SK-N-SH treated with all-trans-retinoic acid at 6 μM for 48 hours (cell line): Measurements from ENCODE around the gene IL4I1.

Source experiments
- ATAC-seq: fragments of 200-7000 bp; cut with Tn5 transposase; 3 replicates; pipeline ENCODE4 v1.9.1; 2020; ENCODE audit warnings: mild to moderate bottlenecking, moderate library complexity
- ARNTL ChIP-seq: fragments of 450-650 bp; formaldehyde crosslinking; IDR thresholded peaks from 2 replicates; pipeline ENCODE4 v1.5.0; 2020; ENCODE audit warnings: low read depth, mild to moderate bottlenecking, moderate library complexity, borderline replicate concordance
- BACH2 ChIP-seq: fragments of 250-450 bp; sonication (Bioruptor Pico); IDR thresholded peaks from 2 replicates; pipeline ENCODE4 v1.9.0; 2021; ENCODE audit warnings: mild to moderate bottlenecking, borderline replicate concordance
- CSDC2 ChIP-seq: fragments of 250-450 bp; sonication (Bioruptor Pico); IDR thresholded peaks from 2 replicates; pipeline ENCODE4 v1.5.0; 2020; ENCODE audit warnings: mild to moderate bottlenecking, moderate library complexity
- ESRRG ChIP-seq: fragments of 250-450 bp; sonication (Bioruptor Pico); IDR thresholded peaks from 2 replicates; pipeline ENCODE4 v1.6.1; 2021; ENCODE audit warnings: mild to moderate bottlenecking
- GLIS3 ChIP-seq: fragments of 250-450 bp; sonication (Bioruptor Pico); IDR thresholded peaks from 2 replicates; pipeline ENCODE4 v1.5.0; 2020; ENCODE audit warnings: mild to moderate bottlenecking, moderate library complexity
- ISL1 ChIP-seq: fragments of 250-450 bp; sonication (Bioruptor Pico); IDR thresholded peaks from 2 replicates; pipeline ENCODE4 v2.1.2; 2022; ENCODE audit warnings: mild to moderate bottlenecking, moderate library complexity
- OSR1 ChIP-seq: fragments of 250-450 bp; sonication (Bioruptor Pico); IDR thresholded peaks from 2 replicates; pipeline ENCODE4 v1.8.0; 2022; ENCODE audit warnings: moderate library complexity, mild to moderate bottlenecking, inconsistent platforms
- PPARA ChIP-seq: fragments of 250-450 bp; sonication (Bioruptor Pico); IDR thresholded peaks from 2 replicates; pipeline ENCODE4 v1.5.0; 2020; ENCODE audit warnings: mild to moderate bottlenecking, borderline replicate concordance
- RARB ChIP-seq: fragments of 250-450 bp; sonication (Bioruptor Pico); IDR thresholded peaks from 2 replicates; pipeline ENCODE4 v1.8.0; 2021; ENCODE audit warnings: mild to moderate bottlenecking, moderate library complexity
- TCF4 ChIP-seq: fragments of 250-450 bp; sonication (Bioruptor Pico); IDR thresholded peaks from 2 replicates; pipeline ENCODE4 v1.8.0; 2021; ENCODE audit warnings: mild to moderate bottlenecking, moderate library complexity, borderline replicate concordance
- TOX ChIP-seq: fragments of 250-450 bp; sonication (Bioruptor Pico); IDR thresholded peaks from 2 replicates; pipeline ENCODE4 v1.8.0; 2021; ENCODE audit warnings: mild to moderate bottlenecking, moderate library complexity, borderline replicate concordance
- ZC3H10 ChIP-seq: fragments of 250-450 bp; sonication (Bioruptor Pico); IDR thresholded peaks from 2 replicates; pipeline ENCODE4 v1.5.1; 2021; ENCODE audit warnings: mild to moderate bottlenecking, moderate library complexity
- ZFP3 ChIP-seq: fragments of 250-450 bp; sonication (Bioruptor Pico); IDR thresholded peaks from 2 replicates; pipeline ENCODE4 v1.5.0; 2020; ENCODE audit warnings: mild to moderate bottlenecking, moderate library complexity
- ZNF565 ChIP-seq: fragments of 450-650 bp; formaldehyde crosslinking; conservative IDR thresholded peaks from 2 replicates; pipeline ENCODE4 v1.5.0; 2020; ENCODE audit warnings: low read depth, mild to moderate bottlenecking, moderate library complexity
- ZNF70 ChIP-seq: fragments of 450-650 bp; formaldehyde crosslinking; IDR thresholded peaks from 2 replicates; pipeline ENCODE4 v1.5.0; 2020; ENCODE audit warnings: mild to moderate bottlenecking, moderate library complexity
- ZNF8 ChIP-seq: fragments of 450-650 bp; formaldehyde crosslinking; IDR thresholded peaks from 2 replicates; pipeline ENCODE4 v1.5.0; 2020; ENCODE audit warnings: mild to moderate bottlenecking, moderate library complexity
- TF ChIP-seq, protein P1 (sequence below): fragments of 250-450 bp; sonication (Bioruptor Pico); IDR thresholded peaks from 2 replicates; pipeline ENCODE4 v1.8.0; 2020; ENCODE audit warnings: mild to moderate bottlenecking, moderate library complexity, borderline replicate concordance
- TF ChIP-seq, protein P2 (sequence below): fragments of 250-450 bp; sonication (Bioruptor Pico); IDR thresholded peaks from 2 replicates; pipeline ENCODE4 v1.5.1; 2020; ENCODE audit warnings: low read depth, mild to moderate bottlenecking, moderate library complexity
- TF ChIP-seq, protein P3 (sequence below): fragments of 250-450 bp; sonication (Bioruptor Pico); IDR thresholded peaks from 2 replicates; pipeline ENCODE4 v1.8.0; 2021; ENCODE audit warnings: low read depth, mild to moderate bottlenecking, moderate library complexity, borderline replicate concordance
- TF ChIP-seq, protein P4 (sequence below): fragments of 250-450 bp; sonication (Bioruptor Pico); IDR thresholded peaks from 2 replicates; pipeline ENCODE4 v1.5.1; 2021; ENCODE audit warnings: mild to moderate bottlenecking, moderate library complexity

Gene IL4I1

DNA sequence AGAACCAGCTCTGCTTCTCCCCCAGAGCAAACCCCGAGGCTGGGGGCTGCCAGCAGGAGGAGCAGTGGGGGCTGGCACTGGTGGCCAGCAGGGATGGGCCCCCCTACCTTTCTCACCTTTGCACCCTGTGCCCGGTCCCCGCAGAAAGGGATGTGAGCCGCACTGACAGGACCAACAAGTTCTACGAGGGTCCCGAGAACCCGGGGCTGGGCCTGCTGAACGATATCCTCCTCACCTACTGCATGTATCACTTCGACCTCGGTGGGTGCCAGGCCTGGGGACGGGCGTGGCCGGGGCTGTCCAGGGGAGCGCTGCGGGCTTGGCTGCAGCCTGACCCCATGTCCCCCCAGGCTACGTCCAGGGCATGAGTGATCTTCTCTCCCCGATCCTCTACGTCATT, 12.6 kb downstream of the IL4I1 start (continued):
- TF ChIP-seq ZC3H10 (CRISPR knock-in tag): no peak
- TF ChIP-seq, protein P1, sequence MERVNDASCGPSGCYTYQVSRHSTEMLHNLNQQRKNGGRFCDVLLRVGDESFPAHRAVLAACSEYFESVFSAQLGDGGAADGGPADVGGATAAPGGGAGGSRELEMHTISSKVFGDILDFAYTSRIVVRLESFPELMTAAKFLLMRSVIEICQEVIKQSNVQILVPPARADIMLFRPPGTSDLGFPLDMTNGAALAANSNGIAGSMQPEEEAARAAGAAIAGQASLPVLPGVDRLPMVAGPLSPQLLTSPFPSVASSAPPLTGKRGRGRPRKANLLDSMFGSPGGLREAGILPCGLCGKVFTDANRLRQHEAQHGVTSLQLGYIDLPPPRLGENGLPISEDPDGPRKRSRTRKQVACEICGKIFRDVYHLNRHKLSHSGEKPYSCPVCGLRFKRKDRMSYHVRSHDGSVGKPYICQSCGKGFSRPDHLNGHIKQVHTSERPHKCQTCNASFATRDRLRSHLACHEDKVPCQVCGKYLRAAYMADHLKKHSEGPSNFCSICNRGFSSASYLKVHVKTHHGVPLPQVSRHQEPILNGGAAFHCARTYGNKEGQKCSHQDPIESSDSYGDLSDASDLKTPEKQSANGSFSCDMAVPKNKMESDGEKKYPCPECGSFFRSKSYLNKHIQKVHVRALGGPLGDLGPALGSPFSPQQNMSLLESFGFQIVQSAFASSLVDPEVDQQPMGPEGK (CRISPR knock-in tag): no peak

DNA sequence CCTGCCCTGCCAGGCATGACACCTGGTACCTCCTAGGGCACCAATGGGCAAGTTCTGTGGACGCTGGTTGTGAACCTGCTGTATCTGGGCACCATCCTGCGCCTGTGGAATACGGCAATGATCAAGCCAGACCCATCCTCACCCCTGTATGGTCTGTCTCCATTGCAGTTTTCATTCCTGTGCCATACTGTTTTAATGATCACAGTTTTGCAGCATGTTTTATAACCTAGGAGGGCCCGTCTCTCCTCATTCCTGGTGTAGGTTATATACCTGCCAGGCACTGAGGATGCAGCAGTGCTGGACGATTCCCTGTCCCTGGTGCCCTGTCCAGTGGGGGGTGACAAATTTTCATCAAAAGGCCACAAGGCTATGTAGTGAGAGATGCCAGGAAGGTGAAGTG, 13.6 kb downstream of the IL4I1 start:
- ATAC-seq: no peak
- no peak for TF ChIP-seq ARNTL (CRISPR knock-in tag)

DNA sequence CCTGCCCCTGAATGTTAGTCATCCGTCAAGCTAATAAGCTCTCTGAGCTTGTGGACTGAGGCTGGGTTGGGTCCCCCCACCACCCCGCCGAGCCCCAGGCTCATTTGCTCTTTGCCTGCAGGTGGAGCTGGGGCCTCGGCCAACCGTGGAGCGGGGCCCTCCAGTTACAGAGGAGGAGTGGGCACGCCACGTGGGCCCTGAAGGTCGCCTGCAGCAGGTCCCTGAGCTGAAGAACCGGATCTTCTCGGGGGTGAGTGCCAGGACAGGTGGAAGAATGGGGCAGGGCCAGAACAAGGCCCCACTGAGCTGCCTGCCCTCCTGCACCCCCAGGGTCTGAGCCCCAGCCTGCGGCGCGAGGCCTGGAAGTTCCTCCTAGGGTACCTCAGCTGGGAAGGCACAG, 14.0 kb downstream of the IL4I1 start:
- ATAC-seq: no peak
- TF ChIP-seq OSR1 (CRISPR knock-in tag) (no peak), TCF4 (no peak), BACH2 (CRISPR knock-in tag) (no peak), ESRRG (no peak), ZFP3 (CRISPR knock-in tag) (no peak), TOX (no peak), ISL1 (CRISPR knock-in tag) (no peak), ZC3H10 (CRISPR knock-in tag) (no peak), PPARA (no peak), RARB (CRISPR knock-in tag) (no peak), ZNF565 (no peak), CSDC2 (CRISPR knock-in tag) (no peak), ARNTL (CRISPR knock-in tag) (no peak), ZNF8 (CRISPR knock-in tag) (no peak), GLIS3 (CRISPR knock-in tag) (no peak)
- TF ChIP-seq, protein P2, sequence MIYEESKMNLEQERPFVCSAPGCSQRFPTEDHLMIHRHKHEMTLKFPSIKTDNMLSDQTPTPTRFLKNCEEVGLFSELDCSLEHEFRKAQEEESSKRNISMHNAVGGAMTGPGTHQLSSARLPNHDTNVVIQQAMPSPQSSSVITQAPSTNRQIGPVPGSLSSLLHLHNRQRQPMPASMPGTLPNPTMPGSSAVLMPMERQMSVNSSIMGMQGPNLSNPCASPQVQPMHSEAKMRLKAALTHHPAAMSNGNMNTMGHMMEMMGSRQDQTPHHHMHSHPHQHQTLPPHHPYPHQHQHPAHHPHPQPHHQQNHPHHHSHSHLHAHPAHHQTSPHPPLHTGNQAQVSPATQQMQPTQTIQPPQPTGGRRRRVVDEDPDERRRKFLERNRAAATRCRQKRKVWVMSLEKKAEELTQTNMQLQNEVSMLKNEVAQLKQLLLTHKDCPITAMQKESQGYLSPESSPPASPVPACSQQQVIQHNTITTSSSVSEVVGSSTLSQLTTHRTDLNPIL (CRISPR knock-in tag): no peak
- TF ChIP-seq, protein P3, sequence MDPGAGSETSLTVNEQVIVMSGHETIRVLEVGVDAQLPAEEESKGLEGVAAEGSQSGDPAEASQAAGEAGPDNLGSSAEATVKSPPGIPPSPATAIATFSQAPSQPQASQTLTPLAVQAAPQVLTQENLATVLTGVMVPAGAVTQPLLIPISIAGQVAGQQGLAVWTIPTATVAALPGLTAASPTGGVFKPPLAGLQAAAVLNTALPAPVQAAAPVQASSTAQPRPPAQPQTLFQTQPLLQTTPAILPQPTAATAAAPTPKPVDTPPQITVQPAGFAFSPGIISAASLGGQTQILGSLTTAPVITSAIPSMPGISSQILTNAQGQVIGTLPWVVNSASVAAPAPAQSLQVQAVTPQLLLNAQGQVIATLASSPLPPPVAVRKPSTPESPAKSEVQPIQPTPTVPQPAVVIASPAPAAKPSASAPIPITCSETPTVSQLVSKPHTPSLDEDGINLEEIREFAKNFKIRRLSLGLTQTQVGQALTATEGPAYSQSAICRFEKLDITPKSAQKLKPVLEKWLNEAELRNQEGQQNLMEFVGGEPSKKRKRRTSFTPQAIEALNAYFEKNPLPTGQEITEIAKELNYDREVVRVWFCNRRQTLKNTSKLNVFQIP (CRISPR knock-in tag): no peak
- TF ChIP-seq, protein P4, sequence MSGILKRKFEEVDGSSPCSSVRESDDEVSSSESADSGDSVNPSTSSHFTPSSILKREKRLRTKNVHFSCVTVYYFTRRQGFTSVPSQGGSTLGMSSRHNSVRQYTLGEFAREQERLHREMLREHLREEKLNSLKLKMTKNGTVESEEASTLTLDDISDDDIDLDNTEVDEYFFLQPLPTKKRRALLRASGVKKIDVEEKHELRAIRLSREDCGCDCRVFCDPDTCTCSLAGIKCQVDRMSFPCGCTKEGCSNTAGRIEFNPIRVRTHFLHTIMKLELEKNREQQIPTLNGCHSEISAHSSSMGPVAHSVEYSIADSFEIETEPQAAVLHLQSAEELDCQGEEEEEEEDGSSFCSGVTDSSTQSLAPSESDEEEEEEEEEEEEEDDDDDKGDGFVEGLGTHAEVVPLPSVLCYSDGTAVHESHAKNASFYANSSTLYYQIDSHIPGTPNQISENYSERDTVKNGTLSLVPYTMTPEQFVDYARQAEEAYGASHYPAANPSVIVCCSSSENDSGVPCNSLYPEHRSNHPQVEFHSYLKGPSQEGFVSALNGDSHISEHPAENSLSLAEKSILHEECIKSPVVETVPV (CRISPR knock-in tag): no peak
- TF ChIP-seq, protein P1 (CRISPR knock-in tag): no peak

DNA sequence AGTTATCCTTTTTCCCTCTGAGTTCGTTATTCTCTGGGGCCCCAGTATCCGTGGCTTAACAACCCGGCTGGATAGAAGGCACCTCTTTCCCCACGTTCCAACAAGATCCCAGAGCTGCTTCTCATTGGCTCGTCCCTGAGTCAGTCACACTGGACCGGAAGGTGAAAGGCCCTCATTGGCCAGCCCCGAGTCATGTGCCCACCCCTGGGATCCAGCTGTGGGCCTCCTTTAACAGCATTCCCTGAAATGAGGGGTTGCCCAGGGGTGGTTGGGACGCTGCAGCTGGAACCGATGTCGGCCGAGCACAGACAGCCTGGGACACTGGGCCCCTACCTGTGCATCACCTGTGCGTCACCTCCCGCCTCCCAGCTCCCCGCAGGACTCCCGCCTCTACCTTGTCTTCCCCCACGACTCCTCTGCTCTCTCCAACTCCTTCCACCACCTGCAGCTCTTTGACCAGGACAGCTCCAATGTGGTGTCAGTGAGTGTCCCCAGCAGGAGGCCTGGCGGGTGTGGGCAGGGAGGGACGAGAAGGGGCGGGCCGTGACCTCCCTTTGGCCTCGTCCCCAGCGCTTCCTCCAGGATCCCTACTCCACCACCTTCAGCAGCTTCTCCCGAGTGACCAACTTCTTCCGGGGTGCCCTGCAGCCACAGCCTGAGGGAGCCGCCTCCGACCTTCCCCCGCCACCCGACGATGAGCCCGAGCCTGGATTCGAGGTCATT, 14.9 kb downstream of the IL4I1 start:
- no peak for TF ChIP-seq ZNF8 (CRISPR knock-in tag)
- no peak for TF ChIP-seq PPARA
- TF ChIP-seq, protein P2 (CRISPR knock-in tag): no peak
- TF ChIP-seq, protein P4 (CRISPR knock-in tag): no peak
- no peak for TF ChIP-seq ZFP3 (CRISPR knock-in tag)
- TF ChIP-seq BACH2 (CRISPR knock-in tag): no peak
- no peak for TF ChIP-seq OSR1 (CRISPR knock-in tag)
- TF ChIP-seq ARNTL (CRISPR knock-in tag): no peak
- TF ChIP-seq TCF4: no peak
- TF ChIP-seq, protein P3 (CRISPR knock-in tag): no peak
- TF ChIP-seq ZNF70 (CRISPR knock-in tag): no peak
- no peak for ATAC-seq
